ENCODE results near the gene PHACTR1. TPM values are rescaled to one million over a fixed set of nuclear protein-coding genes. Genes with fewer than 3 reads are reported as not detected.

Gene PHACTR1
- total RNA-seq, 1 donor from 2014 or later: 2.2 TPM

GRCh38 chr6:13015379-13015681 lies 298.8 kb downstream of the PHACTR1 start:
- Histone ChIP-seq H3K27me3 (ENCODE audit: control insufficient read depth, insufficient read depth, low read length) (peaks cover 40% of the 10 kb centered on the region), H3K36me3 (ENCODE audit: control insufficient read depth, insufficient read depth, low read length) (no peaks in the 10 kb centered on the region), H3K4me3 (ENCODE audit: low read depth, low read length) (no peak overlapping the region)
- DNase-seq (ENCODE audit: low read depth): no peak
- TF ChIP-seq CTCF (IDR thresholded peaks at IDR 0.05; ENCODE audit: insufficient read depth, low read length, poor library complexity, severe bottlenecking): no peak

GRCh38 chr6:13024616-13025015 lies 308.0 kb downstream of the PHACTR1 start:
- Histone ChIP-seq H3K4me3 (ENCODE audit: low read depth, low read length) (no peak overlapping the region), H3K36me3 (ENCODE audit: control insufficient read depth, insufficient read depth, low read length) (no peaks in the 10 kb centered on the region), H3K27me3 (ENCODE audit: control insufficient read depth, insufficient read depth, low read length) (no peaks in the 10 kb centered on the region)
- TF ChIP-seq CTCF (IDR thresholded peaks at IDR 0.05; ENCODE audit: insufficient read depth, low read length, poor library complexity, severe bottlenecking): no peak
- no peak for DNase-seq (ENCODE audit: low read depth)

- no peaks in the 10 kb centered on the region for H3K27me3 ChIP-seq (ENCODE audit: control insufficient read depth, insufficient read depth, low read length)
- no peak overlapping the region for H3K4me3 ChIP-seq (ENCODE audit: low read depth, low read length)
- no peak for TF ChIP-seq CTCF (IDR thresholded peaks at IDR 0.05; ENCODE audit: insufficient read depth, low read length, poor library complexity, severe bottlenecking)
These were observed 309.4 kb downstream of the PHACTR1 start for GRCh38 chr6:13025893-13026499.

GRCh38 chr6:13026557-13026956 lies 310.0 kb downstream of the PHACTR1 start:
- Histone ChIP-seq H3K27me3 (ENCODE audit: control insufficient read depth, insufficient read depth, low read length) (no peaks in the 10 kb centered on the region), H3K4me3 (ENCODE audit: low read depth, low read length) (no peak overlapping the region), H3K36me3 (ENCODE audit: control insufficient read depth, insufficient read depth, low read length) (no peaks in the 10 kb centered on the region)
- TF ChIP-seq CTCF (IDR thresholded peaks at IDR 0.05; ENCODE audit: insufficient read depth, low read length, poor library complexity, severe bottlenecking): no peak
- DNase-seq (ENCODE audit: low read depth): no peak

More at GRCh38 chr6:13025893-13026499, 309.4 kb downstream of the PHACTR1 start:
- H3K36me3 ChIP-seq (ENCODE audit: control insufficient read depth, insufficient read depth, low read length): no peaks in the 10 kb centered on the region
- no peak for DNase-seq (ENCODE audit: low read depth)

- Histone ChIP-seq H3K4me3 (ENCODE audit: low read depth, low read length) (no peak overlapping the region), H3K36me3 (ENCODE audit: control insufficient read depth, insufficient read depth, low read length) (no peaks in the 10 kb centered on the region), H3K27me3 (ENCODE audit: control insufficient read depth, insufficient read depth, low read length) (no peaks in the 10 kb centered on the region)
- no peak for DNase-seq (ENCODE audit: low read depth)
- no peak for TF ChIP-seq CTCF (IDR thresholded peaks at IDR 0.05; ENCODE audit: insufficient read depth, low read length, poor library complexity, severe bottlenecking)
These were observed 310.6 kb downstream of the PHACTR1 start for GRCh38 chr6:13027207-13027606.

GRCh38 chr6:13030396-13030795 lies 313.8 kb downstream of the PHACTR1 start:
- no peak for DNase-seq (ENCODE audit: low read depth)
- TF ChIP-seq CTCF (IDR thresholded peaks at IDR 0.05; ENCODE audit: insufficient read depth, low read length, poor library complexity, severe bottlenecking): no peak
- H3K27me3 ChIP-seq (ENCODE audit: control insufficient read depth, insufficient read depth, low read length): no peaks in the 10 kb centered on the region
- no peaks in the 10 kb centered on the region for H3K36me3 ChIP-seq (ENCODE audit: control insufficient read depth, insufficient read depth, low read length)
- H3K4me3 ChIP-seq (ENCODE audit: low read depth, low read length): no peak overlapping the region
